Natural killer cell (primary cell): ENCODE measurements around the gene GLIS1. TPM values are rescaled to one million over a fixed set of nuclear protein-coding genes. Genes with fewer than 3 reads are reported as not detected.

Source experiments
- ATAC-seq, 3 donors: fragments of 150-1000 bp in 2 of 3; fragments of 200-7000 bp in 1 of 3; cut with Tn5 transposase; 1 replicate in 1 of 3; 2 replicates in 2 of 3; pipeline ENCODE4 v1.10.0; 2021; ENCODE audit warnings: mild to moderate bottlenecking in 2 of 3, moderate library complexity in 2 of 3
- DNase-seq, 2 donors: peaks; one replicate each; pipeline versions ENCODE4 v3.0.0 to v3.0.0-alpha.2; 2013 to 2021; ENCODE audit warnings: mixed read lengths in 1 of 2
- H3K27ac ChIP-seq: one replicate; pipeline ENCODE4 v1.5.1; 2013; ENCODE audit warnings: mild to moderate bottlenecking, low read length
- H3K27me3 ChIP-seq: one replicate; pipeline ENCODE4 v1.6.1; 2013; ENCODE audit warnings: low read length; ENCODE audit not compliant: control insufficient read depth, insufficient read depth
- H3K36me3 ChIP-seq: one replicate; pipeline ENCODE4 v1.6.1; 2013; ENCODE audit warnings: low read length; ENCODE audit not compliant: control insufficient read depth, insufficient read depth
- H3K4me1 ChIP-seq: one replicate; pipeline ENCODE4 v1.6.1; 2013; ENCODE audit warnings: low read length; ENCODE audit not compliant: control insufficient read depth, insufficient read depth
- H3K4me3 ChIP-seq: one replicate; pipeline ENCODE4 v1.5.1; 2013; ENCODE audit warnings: low read length
- H3K9me3 ChIP-seq: one replicate; pipeline ENCODE4 v1.6.1; 2013; ENCODE audit warnings: low read length; ENCODE audit not compliant: control insufficient read depth, insufficient read depth
- H3K27ac Mint-ChIP-seq, 2 donors: one replicate each; pipeline ENCODE4 v1.8.0; 2022; ENCODE audit warnings: mild to moderate bottlenecking in 2 of 2, mixed read lengths in 2 of 2, moderate library complexity in 1 of 2
- H3K27me3 Mint-ChIP-seq, 2 donors: one replicate each; pipeline ENCODE4 v1.8.0; 2022; ENCODE audit warnings: low read depth in 2 of 2, mixed read lengths in 2 of 2
- H3K36me3 Mint-ChIP-seq: one replicate; pipeline ENCODE4 v1.8.0; 2022; ENCODE audit warnings: mixed read lengths
- H3K4me1 Mint-ChIP-seq, 2 donors: one replicate each; pipeline ENCODE4 v1.8.0; 2022; ENCODE audit warnings: mixed read lengths in 2 of 2
- H3K4me3 Mint-ChIP-seq: one replicate; pipeline ENCODE4 v1.8.0; 2022; ENCODE audit warnings: mild to moderate bottlenecking, moderate library complexity, mixed read lengths
- H3K9me3 Mint-ChIP-seq, 2 donors: one replicate each; pipeline ENCODE4 v1.8.0; 2022; ENCODE audit warnings: mixed read lengths in 2 of 2
- CTCF ChIP-seq: fragments of 200-600 bp; IDR thresholded peaks from one replicate; pipeline ENCODE4 v1.8.0; 2022; ENCODE audit warnings: antibody characterized with exemption
- WGBS: methylation state at CpG from one replicate; pipeline ENCODE4 v1.1.7; 2013; ENCODE audit warnings: missing lambda C conversion rate; ENCODE audit not compliant: insufficient coverage; 5-methylcytosine and 5-hydroxymethylcytosine counted together
- intact Hi-C: fragments of 100-400 bp; cut with micrococcal nuclease; formaldehyde crosslinking; loops from one replicate; pipeline ENCODE4 v1.14.2; 2022
- total RNA-seq, 4 donors: library from RNA; stranded (reverse); fragments of 120-200 nt in 1 of 4; gene quantifications; one replicate each; pipeline versions ENCODE4 v1.2.3 to v1.2.4, GENCODE V29; 2013 to 2022

GLIS1 gene
- total RNA-seq, 3 donors from 2014 or later (not counting 1 experiment from before 2014, with no cell fraction given) = not detected

- intact Hi-C loops = no loop called here
- Histone ChIP-seq H3K27me3 (no peaks in the 10 kb centered on the region), H3K9me3 (no peaks in the 10 kb centered on the region), H3K36me3 (no peaks in the 10 kb centered on the region), H3K4me3 (no peak overlapping the region), H3K4me1 (no peaks in the 10 kb centered on the region), H3K27ac (no peak overlapping the region)
- no peak for ATAC-seq
- peaks cover 13 to 17% of the 10 kb centered on the region in 2 donors for H3K27me3 Mint-ChIP-seq
- no peaks in the 10 kb centered on the region for H3K4me1 Mint-ChIP-seq
- DNase-seq = no peak
- WGBS = 92% methylated on average over 7 of the region's 8 CpGs
- H3K36me3 Mint-ChIP-seq = no peaks in the 10 kb centered on the region
- TF ChIP-seq CTCF = no peak
- H3K27ac Mint-ChIP-seq = no peak overlapping the region
- H3K4me3 Mint-ChIP-seq = no peak overlapping the region
- no peaks in the 10 kb centered on the region for H3K9me3 Mint-ChIP-seq
These were observed 80.3 kb downstream of the GLIS1 start for GRCh38 chr1:53658489-53659230.

GRCh38 chr1:53657891-53658396 is 81.0 kb downstream of the GLIS1 start:
- Mint-ChIP-seq H3K27me3 (peaks cover 13 to 17% of the 10 kb centered on the region in 2 donors), H3K27ac (no peak overlapping the region), H3K4me1 (no peaks in the 10 kb centered on the region), H3K9me3 (no peaks in the 10 kb centered on the region), H3K36me3 (no peaks in the 10 kb centered on the region), H3K4me3 (no peak overlapping the region)
- DNase-seq (no peak), ATAC-seq (no peak)
- intact Hi-C loops = no loop called here
- H3K9me3 ChIP-seq = no peaks in the 10 kb centered on the region
- H3K27me3 ChIP-seq = no peaks in the 10 kb centered on the region
- no peak overlapping the region for H3K27ac ChIP-seq
- H3K36me3 ChIP-seq = no peaks in the 10 kb centered on the region
- TF ChIP-seq CTCF = no peak
- 97% methylated on average over 1 of the region's 1 CpG for WGBS
- no peaks in the 10 kb centered on the region for H3K4me1 ChIP-seq
- no peak overlapping the region for H3K4me3 ChIP-seq

- Mint-ChIP-seq H3K36me3 (no peaks in the 10 kb centered on the region), H3K4me3 (no peak overlapping the region), H3K27ac (no peak overlapping the region), H3K9me3 (no peaks in the 10 kb centered on the region), H3K27me3 (peaks cover 13 to 17% of the 10 kb centered on the region in 2 donors), H3K4me1 (no peaks in the 10 kb centered on the region)
- intact Hi-C loops = no loop called here
- no peaks in the 10 kb centered on the region for H3K36me3 ChIP-seq
- no peak overlapping the region for H3K4me3 ChIP-seq
- no peaks in the 10 kb centered on the region for H3K4me1 ChIP-seq
- no peak overlapping the region for H3K27ac ChIP-seq
- ATAC-seq (no peak), DNase-seq (no peak)
- no peaks in the 10 kb centered on the region for H3K27me3 ChIP-seq
- H3K9me3 ChIP-seq = no peaks in the 10 kb centered on the region
- WGBS = 7% methylated on average over 4 of the region's 4 CpGs
- TF ChIP-seq CTCF = no peak
These were observed 81.5 kb downstream of the GLIS1 start for GRCh38 chr1:53657531-53657805.
